HUES48 (cell line): Measurements from ENCODE around the gene CHST15.

Source experiments
- H3K27ac ChIP-seq: one replicate; pipeline ENCODE4 v1.7.0; 2013; ENCODE audit warnings: low read depth, low read length, inconsistent platforms
- H3K27me3 ChIP-seq: 2 replicates; pipeline ENCODE4 v1.6.1; 2013; ENCODE audit warnings: mild to moderate bottlenecking, low read length; ENCODE audit not compliant: control insufficient read depth, insufficient read depth
- H3K36me3 ChIP-seq: 2 replicates; pipeline ENCODE4 v1.6.1; 2013; ENCODE audit warnings: low read length; ENCODE audit not compliant: control insufficient read depth, insufficient read depth
- H3K4me1 ChIP-seq: 2 replicates; pipeline ENCODE4 v1.6.1; 2013; ENCODE audit warnings: mild to moderate bottlenecking, low read length; ENCODE audit not compliant: control insufficient read depth, insufficient read depth
- H3K4me3 ChIP-seq: 2 replicates; pipeline ENCODE4 v1.5.1; 2013; ENCODE audit warnings: mild to moderate bottlenecking, low read depth, low read length
- H3K9ac ChIP-seq: 2 replicates; pipeline ENCODE4 v1.6.1; 2013; ENCODE audit warnings: mild to moderate bottlenecking, low read depth, low read length, moderate library complexity
- H3K9me3 ChIP-seq: 2 replicates; pipeline ENCODE4 v1.6.1; 2013; ENCODE audit warnings: low read length; ENCODE audit not compliant: control insufficient read depth, insufficient read depth

The CHST15 gene

GRCh38 chr10:123994417-123995081 is 98.8 kb downstream of the CHST15 start:
- Histone ChIP-seq H3K27me3 (peaks cover 37% of the 10 kb centered on the region), H3K36me3 (no peaks in the 10 kb centered on the region), H3K4me1 (peaks cover 15% of the 10 kb centered on the region), H3K27ac (no peak overlapping the region), H3K4me3 (peak overlapping the region; percentile 57), H3K9me3 (no peaks in the 10 kb centered on the region), H3K9ac (no peak overlapping the region)

DNA sequence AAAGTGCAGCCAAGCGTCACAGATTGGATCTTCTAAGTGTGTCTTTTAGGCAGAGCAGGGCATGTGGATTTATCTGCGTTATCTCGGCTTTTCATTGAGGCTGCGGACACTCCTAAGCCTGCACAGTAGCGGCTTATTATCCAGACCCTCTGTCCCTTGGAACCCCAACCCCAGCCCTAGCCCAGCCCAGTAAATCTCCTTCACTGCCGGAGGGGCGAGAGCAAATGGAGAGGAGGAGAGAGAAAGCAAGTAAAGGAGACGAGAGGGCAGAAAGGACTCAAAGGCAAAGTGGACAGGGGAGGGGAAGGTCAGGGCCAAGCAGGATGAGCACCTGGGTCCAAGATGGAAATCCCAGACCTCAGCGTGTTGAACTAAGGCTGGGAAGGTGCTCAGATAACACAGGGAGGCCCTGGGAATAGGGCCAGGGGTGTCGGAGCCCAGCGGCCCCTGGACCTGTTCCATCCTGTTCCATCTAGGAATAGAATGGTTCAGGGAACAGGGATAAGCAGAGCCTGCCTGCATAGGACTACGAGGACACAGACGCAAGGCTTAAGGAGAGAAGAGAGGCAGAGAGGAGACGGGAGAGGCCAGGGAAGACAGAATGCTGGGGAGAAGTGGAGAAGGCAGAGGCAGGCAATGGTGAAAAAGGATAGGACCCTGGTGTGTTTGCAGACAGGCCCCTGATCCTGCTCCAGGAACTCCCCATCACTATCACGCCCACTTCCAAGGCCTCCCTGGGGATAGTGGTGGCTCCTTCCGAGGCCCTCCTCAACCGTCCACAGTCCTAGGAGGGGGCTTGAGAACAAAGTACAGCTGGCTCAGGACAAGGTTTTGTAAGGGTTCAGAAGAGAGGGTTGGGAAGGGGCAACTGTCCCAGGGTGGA is 99.6 kb downstream of the CHST15 start:
- Histone ChIP-seq H3K9me3 (no peaks in the 10 kb centered on the region), H3K9ac (no peak overlapping the region), H3K27me3 (peaks cover 37% of the 10 kb centered on the region), H3K4me3 (no peak overlapping the region), H3K36me3 (no peaks in the 10 kb centered on the region), H3K4me1 (peaks cover 15% of the 10 kb centered on the region), H3K27ac (no peak overlapping the region)

GRCh38 chr10:123991611-123992570 is 101.5 kb downstream of the CHST15 start:
- Histone ChIP-seq H3K27ac (no peak overlapping the region), H3K9ac (no peak overlapping the region), H3K36me3 (no peaks in the 10 kb centered on the region), H3K9me3 (no peaks in the 10 kb centered on the region), H3K4me1 (peaks cover 15% of the 10 kb centered on the region), H3K4me3 (peak overlapping the region; percentile 33; the same call in 1 of the 2 replicates), H3K27me3 (peaks cover 37% of the 10 kb centered on the region)

- H3K27me3 ChIP-seq = peaks cover 37% of the 10 kb centered on the region
- H3K4me1 ChIP-seq = peaks cover 11% of the 10 kb centered on the region
- no peaks in the 10 kb centered on the region for H3K9me3 ChIP-seq
- H3K4me3 ChIP-seq = no peak overlapping the region
- H3K27ac ChIP-seq = no peak overlapping the region
- no peak overlapping the region for H3K9ac ChIP-seq
- H3K36me3 ChIP-seq = no peaks in the 10 kb centered on the region
Measured at GRCh38 chr10:123990889-123991288, 102.5 kb downstream of the CHST15 start.

DNA sequence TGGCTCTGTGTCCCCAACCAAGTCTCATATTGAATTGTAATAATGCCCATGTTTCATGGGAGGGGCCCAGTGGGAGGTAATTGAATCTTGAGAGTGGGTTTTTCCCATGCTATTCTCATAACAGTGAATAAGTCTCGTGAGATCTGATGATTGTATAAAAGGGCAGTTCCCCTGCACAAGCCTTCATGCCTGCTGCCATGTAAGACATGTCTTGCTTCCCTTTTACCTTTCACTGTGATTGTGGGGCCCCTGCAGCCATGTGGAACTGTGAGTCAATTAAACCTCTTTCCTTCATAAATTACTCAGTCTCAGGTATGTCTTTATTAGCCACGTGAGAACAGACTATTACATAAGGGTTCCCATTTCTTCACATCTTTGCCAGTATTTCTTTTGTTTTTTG is 104.7 kb downstream of the CHST15 start:
- Histone ChIP-seq H3K36me3 (no peaks in the 10 kb centered on the region), H3K4me3 (no peak overlapping the region), H3K27ac (no peak overlapping the region), H3K9ac (no peak overlapping the region), H3K4me1 (no peaks in the 10 kb centered on the region), H3K9me3 (no peaks in the 10 kb centered on the region), H3K27me3 (peaks cover 31% of the 10 kb centered on the region)

DNA sequence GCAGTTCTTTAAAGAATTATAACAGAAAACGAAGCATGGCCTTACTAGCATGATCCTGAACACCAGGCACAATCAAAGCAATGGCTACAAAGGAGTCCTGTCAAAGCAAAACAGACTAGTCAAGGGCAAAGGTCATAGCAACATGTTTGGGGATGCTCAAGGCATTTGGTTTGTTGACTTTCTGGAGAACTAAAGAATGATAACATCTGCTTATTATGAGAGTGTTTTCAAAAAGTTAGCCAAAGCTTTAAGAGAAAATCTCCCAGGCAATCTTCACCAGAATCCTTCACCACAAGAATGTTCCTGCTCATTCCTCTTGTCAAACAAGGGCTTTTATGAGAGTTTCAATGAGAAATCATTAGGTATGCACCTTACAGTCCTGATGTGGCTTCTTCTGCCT is 106.7 kb downstream of the CHST15 start:
- Histone ChIP-seq H3K9ac (no peak overlapping the region), H3K27ac (no peak overlapping the region), H3K4me3 (no peak overlapping the region), H3K4me1 (no peaks in the 10 kb centered on the region), H3K36me3 (no peaks in the 10 kb centered on the region), H3K9me3 (no peaks in the 10 kb centered on the region), H3K27me3 (peaks cover 20% of the 10 kb centered on the region)

DNA sequence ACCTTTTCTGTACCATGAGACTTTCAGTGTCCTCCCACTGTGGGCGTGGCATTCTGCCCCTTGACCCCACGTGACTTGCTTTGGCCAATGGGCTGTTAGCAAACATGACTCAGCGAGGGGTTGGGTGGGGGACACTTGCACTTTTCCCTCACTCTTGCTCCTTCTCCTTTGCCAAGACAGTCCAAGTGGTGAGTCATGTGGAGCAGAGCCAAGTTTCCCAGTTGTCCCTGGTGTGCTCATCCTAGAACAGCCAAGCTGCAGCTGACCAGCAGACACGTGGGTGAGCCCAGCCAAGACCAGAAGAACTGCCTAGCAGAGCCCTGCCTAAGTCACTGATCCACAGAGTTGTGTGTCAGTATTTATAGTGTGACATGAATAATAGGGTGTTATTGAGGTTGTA is 119.0 kb downstream of the CHST15 start:
- H3K9me3 ChIP-seq = no peaks in the 10 kb centered on the region
- H3K36me3 ChIP-seq = no peaks in the 10 kb centered on the region
- no peak overlapping the region for H3K27ac ChIP-seq
- H3K9ac ChIP-seq = no peak overlapping the region
- no peak overlapping the region for H3K4me3 ChIP-seq
- H3K4me1 ChIP-seq = peaks cover 10% of the 10 kb centered on the region; the same call in 1 of the 2 replicates
- peaks cover 41% of the 10 kb centered on the region for H3K27me3 ChIP-seq

DNA sequence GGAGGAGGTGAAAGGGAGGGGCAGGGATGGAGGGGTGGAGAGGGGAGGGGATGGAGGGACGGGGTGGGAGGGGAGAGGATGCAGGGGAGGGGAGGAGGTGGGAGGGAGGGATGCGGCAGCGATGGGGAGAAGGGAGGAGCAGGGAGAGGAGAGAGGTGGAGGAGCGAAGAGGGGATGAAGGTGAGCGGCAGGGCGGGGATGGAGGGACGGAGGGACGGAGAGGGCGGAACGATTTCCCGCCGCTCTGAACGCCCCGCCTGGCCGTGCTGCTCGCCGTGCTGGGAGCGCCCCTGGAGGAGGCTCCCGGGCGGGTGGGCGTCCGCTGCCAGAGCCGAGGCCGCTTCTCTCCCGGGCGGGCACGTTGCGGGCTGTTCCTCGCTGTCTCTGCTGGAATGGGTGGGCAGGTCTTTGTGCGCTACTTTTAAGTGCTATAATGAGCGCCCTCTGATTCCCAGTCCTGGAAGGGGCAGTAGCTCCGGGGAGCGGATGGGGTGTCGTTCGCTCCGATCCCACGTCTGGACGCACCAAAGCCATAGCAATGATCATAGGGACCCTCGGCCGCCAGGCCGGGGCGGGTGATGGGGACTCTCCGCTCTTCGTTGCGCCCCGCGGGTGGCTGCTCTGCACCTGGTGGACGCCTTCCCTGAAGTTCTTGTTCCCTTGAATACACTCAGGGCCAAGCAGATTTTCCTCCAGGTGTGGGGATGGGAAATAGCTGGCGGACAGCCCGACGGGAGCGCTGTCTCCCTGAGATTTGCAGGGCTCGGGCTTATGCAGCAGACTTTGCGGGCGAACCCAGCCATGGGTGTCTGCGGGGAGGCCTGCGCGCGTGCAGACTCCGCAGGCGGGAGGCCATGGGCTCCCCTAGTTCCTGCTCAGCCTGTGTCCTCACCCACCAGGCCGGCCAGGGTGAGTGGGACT is 120.7 kb downstream of the CHST15 start:
- Histone ChIP-seq H3K36me3 (no peaks in the 10 kb centered on the region), H3K9ac (no peak overlapping the region)

GRCh38 chr10:123970927-123971286 is 122.5 kb downstream of the CHST15 start:
- peaks cover 17% of the 10 kb centered on the region; the same call in 1 of the 2 replicates for H3K4me1 ChIP-seq
- H3K9me3 ChIP-seq = no peaks in the 10 kb centered on the region
- no peak overlapping the region for H3K27ac ChIP-seq
- no peak overlapping the region for H3K9ac ChIP-seq
- no peak overlapping the region for H3K4me3 ChIP-seq
- peaks cover 34% of the 10 kb centered on the region for H3K27me3 ChIP-seq
- no peaks in the 10 kb centered on the region for H3K36me3 ChIP-seq

More for the DNA sequence above, 120.7 kb downstream of the CHST15 start:
- Histone ChIP-seq H3K9me3 (no peaks in the 10 kb centered on the region), H3K27ac (no peak overlapping the region), H3K27me3 (peaks cover 34% of the 10 kb centered on the region), H3K4me3 (peak overlapping the region; percentile 77), H3K4me1 (peaks cover 10% of the 10 kb centered on the region; the same call in 1 of the 2 replicates)
